Keratinocyte (primary cell): ENCODE results near the gene USP50.

ENCODE experiments used
- EZH2 ChIP-seq: IDR thresholded peaks from one replicate; pipeline ENCODE4 v1.6.1; 2012; ENCODE audit warnings: inconsistent platforms, mild to moderate bottlenecking, low read length, moderate library complexity
- TF ChIP-seq, protein P1 (sequence below), 3 experiments: IDR thresholded peaks in 1 of 3; conservative IDR thresholded peaks in 1 of 3; optimal IDR thresholded peaks in 1 of 3; 2 replicates in 2 of 3; 3 replicates in 1 of 3; pipeline versions ENCODE3 to v1.5.1; 2011; ENCODE audit warnings: low read length in 3 of 3, mild to moderate bottlenecking in 3 of 3, moderate library complexity in 2 of 3, control low read depth in 1 of 3, inconsistent platforms in 1 of 3; ENCODE audit not compliant: insufficient read depth in 2 of 3; ENCODE audit errors: extremely low read depth in 1 of 3

DNA sequence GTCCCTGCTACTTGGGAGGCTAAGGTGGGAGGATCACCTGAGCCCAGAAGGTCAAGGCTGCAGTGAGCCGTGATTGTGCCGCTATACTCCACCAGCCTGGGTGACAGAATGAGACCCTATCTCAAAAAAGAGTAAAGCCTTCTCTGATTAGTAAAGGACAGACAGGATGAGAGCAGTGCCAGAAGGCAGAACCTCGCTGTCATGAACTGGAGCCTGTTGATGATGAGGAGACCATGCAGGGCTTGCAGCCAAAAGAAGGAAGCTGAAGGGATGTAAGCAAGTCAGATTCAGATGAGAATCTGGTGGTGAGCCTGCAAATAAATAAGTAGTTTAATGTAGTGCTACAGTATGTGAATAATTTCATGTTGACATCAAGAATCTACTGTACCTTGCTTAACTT, 52.8 kb downstream of the USP50 start:
- TF ChIP-seq, protein P1, sequence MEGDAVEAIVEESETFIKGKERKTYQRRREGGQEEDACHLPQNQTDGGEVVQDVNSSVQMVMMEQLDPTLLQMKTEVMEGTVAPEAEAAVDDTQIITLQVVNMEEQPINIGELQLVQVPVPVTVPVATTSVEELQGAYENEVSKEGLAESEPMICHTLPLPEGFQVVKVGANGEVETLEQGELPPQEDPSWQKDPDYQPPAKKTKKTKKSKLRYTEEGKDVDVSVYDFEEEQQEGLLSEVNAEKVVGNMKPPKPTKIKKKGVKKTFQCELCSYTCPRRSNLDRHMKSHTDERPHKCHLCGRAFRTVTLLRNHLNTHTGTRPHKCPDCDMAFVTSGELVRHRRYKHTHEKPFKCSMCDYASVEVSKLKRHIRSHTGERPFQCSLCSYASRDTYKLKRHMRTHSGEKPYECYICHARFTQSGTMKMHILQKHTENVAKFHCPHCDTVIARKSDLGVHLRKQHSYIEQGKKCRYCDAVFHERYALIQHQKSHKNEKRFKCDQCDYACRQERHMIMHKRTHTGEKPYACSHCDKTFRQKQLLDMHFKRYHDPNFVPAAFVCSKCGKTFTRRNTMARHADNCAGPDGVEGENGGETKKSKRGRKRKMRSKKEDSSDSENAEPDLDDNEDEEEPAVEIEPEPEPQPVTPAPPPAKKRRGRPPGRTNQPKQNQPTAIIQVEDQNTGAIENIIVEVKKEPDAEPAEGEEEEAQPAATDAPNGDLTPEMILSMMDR (optimal IDR thresholded peaks at IDR 0.05 in 1 of 3, IDR thresholded peaks at IDR 0.05 in 1 of 3, conservative IDR thresholded peaks at IDR 0.05 in 1 of 3; ENCODE audit: extremely low read depth in 1 of 3, insufficient read depth in 2 of 3, low read length in 3 of 3), result no peak
- no peak for TF ChIP-seq EZH2
